HUES6 (cell line): ENCODE data around the gene RNASEH2B.

ENCODE experiments used
- H3K27ac ChIP-seq: 2 replicates; pipeline ENCODE4 v1.7.0; 2013; ENCODE audit warnings: low read depth, mild to moderate bottlenecking, low read length, inconsistent platforms
- H3K27me3 ChIP-seq: 2 replicates; pipeline ENCODE4 v1.6.1; 2013; ENCODE audit warnings: low read length; ENCODE audit not compliant: control insufficient read depth, insufficient read depth
- H3K36me3 ChIP-seq: 2 replicates; pipeline ENCODE4 v1.6.1; 2013; ENCODE audit warnings: low read length; ENCODE audit not compliant: control insufficient read depth, insufficient read depth
- H3K4me1 ChIP-seq: 2 replicates; pipeline ENCODE4 v1.6.1; 2013; ENCODE audit warnings: low read length; ENCODE audit not compliant: control insufficient read depth, insufficient read depth
- H3K4me3 ChIP-seq: 2 replicates; pipeline ENCODE4 v1.5.1; 2013; ENCODE audit warnings: low read depth, low read length
- H3K9ac ChIP-seq: one replicate; pipeline ENCODE4 v1.6.1; 2013; ENCODE audit warnings: mild to moderate bottlenecking, low read length
- H3K9me3 ChIP-seq: 2 replicates; pipeline ENCODE4 v1.6.1; 2013; ENCODE audit warnings: low read depth, low read length; ENCODE audit not compliant: control insufficient read depth, insufficient read depth

Gene RNASEH2B

DNA sequence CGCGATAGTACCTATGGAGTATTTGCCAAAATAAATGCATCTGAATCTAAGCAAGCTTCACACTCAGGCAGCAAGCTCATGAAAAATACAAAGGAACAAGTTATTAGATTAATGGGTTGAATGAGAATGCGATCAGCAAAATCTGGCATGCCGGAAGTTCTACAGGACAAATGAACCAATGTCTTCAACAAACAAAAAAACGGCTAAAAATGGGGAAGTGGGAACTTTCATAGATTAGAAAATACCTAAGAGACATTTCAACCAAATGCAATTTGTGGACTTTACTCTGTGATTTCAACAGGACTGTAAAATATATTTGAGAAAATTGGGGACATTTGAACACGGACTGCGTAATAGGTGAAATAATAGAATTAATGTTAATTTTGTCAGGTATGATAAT, 22.4 kb upstream of the RNASEH2B start:
- H3K27me3 ChIP-seq, result no peaks in the 10 kb centered on the region
- H3K36me3 ChIP-seq, result no peaks in the 10 kb centered on the region
- no peak overlapping the region for H3K27ac ChIP-seq
- no peak overlapping the region for H3K4me3 ChIP-seq
- peaks cover under 1% of the 10 kb centered on the region; the same call in 1 of the 2 replicates for H3K4me1 ChIP-seq
- H3K9me3 ChIP-seq, result no peaks in the 10 kb centered on the region
- no peak overlapping the region for H3K9ac ChIP-seq

DNA sequence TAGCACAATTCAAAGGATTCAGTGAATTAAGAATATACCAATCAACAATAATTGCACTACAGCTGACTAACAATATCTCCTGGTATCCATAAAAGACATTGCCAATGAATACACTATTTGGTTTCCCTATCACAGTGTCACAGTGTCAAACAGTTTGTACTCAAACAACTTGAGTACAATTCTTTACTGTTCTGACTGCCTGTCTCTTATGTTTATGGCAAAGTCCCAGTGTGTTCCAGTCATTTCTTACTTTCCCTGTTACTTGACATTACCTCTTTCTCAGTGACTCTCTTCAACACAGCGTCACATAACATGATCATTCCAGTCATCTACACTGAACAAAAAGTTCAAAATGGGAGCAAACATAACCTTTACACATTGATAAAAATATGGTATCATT, 21.2 kb upstream of the RNASEH2B start:
- peaks cover 12% of the 10 kb centered on the region for H3K4me1 ChIP-seq
- H3K9ac ChIP-seq, result no peak overlapping the region
- H3K27me3 ChIP-seq, result no peaks in the 10 kb centered on the region

DNA sequence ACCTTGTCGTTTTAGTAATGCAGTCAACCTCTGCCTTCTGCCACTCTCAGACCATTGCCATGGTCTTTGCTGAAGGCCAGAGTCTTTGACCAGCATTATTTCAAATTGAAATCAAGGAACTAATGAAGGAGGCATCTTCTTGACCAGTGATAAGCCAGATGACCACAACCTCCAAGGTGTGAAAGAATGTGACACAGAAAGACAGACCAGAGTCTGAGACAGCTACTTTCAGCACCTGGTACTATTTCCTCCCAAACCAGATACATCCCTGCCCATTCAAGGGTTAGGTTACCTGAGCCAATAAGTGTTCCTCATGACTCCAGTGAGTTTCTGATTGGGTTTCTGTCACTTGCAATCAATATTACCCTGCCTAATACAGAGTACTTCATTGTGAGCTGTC, 20.3 kb upstream of the RNASEH2B start:
- Histone ChIP-seq H3K27me3 (no peaks in the 10 kb centered on the region), H3K9ac (no peak overlapping the region), H3K9me3 (no peaks in the 10 kb centered on the region), H3K36me3 (no peaks in the 10 kb centered on the region), H3K27ac (no peak overlapping the region), H3K4me1 (peaks cover 20% of the 10 kb centered on the region), H3K4me3 (no peak overlapping the region)

More for the DNA sequence above, 21.2 kb upstream of the RNASEH2B start:
- Histone ChIP-seq H3K9me3 (no peaks in the 10 kb centered on the region), H3K4me3 (no peak overlapping the region), H3K36me3 (no peaks in the 10 kb centered on the region), H3K27ac (no peak overlapping the region)

DNA sequence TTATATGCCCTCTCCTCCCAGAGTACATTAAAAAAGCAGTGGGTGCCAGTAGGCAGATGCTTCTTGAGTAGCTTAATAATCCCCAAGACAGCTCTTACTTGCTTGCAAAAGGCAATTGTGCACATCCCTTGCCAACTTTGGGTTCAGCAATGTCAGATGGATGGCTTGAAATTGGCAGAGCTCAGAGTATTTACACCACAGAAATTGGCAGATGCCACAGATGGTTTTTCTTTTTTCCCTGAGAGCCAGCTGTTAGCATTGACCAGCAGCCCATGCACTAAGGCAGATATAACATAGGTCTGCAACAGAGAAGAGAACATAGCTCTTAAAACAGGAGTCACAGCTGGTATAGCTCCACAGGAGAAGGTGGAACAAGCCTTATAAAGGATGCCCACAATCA, 18.4 kb upstream of the RNASEH2B start:
- no peaks in the 10 kb centered on the region for H3K9me3 ChIP-seq
- H3K36me3 ChIP-seq, result no peaks in the 10 kb centered on the region
- no peak overlapping the region for H3K4me3 ChIP-seq
- peaks cover 27% of the 10 kb centered on the region for H3K4me1 ChIP-seq
- no peaks in the 10 kb centered on the region for H3K27me3 ChIP-seq
- no peak overlapping the region for H3K9ac ChIP-seq
- H3K27ac ChIP-seq, result no peak overlapping the region

DNA sequence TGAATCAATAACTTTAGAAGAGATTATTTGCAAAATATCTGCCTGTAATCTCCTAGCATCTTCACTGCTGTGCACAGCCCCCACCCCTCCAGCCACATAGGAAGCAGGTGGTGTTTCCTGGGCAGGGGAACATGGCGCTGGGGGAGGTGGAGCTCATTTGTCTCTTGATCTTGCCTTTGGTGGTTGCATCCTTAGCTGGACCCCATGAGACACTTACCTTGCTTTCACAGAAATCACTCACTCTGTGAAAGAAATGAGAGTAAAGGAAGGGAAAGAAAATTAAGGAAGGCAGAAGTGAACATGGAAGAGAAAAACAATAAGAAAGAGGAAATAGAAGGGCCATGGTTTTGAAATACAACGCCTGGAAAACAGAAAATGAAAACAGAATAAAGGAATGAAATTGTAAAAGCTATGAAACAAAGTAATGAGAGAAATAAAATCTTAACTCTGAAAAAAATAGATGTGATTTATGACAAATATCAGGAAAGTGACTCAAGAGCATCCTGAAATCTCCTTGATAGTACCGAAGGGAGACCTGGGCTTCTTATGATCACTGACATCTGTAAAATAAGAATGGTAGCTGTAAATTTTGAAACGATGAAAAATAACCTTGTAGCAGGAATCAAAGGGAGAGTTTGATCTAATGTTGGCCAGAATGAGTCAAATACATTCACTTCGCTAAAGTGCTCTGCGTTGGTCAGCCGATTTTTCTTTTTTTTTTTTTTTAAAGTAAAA, 17.2 kb upstream of the RNASEH2B start:
- no peaks in the 10 kb centered on the region for H3K9me3 ChIP-seq
- H3K27me3 ChIP-seq, result no peaks in the 10 kb centered on the region
- H3K27ac ChIP-seq, result no peak overlapping the region
- no peak overlapping the region for H3K9ac ChIP-seq
- no peaks in the 10 kb centered on the region for H3K36me3 ChIP-seq
- H3K4me1 ChIP-seq, result peaks cover 27% of the 10 kb centered on the region
- H3K4me3 ChIP-seq, result no peak overlapping the region

DNA sequence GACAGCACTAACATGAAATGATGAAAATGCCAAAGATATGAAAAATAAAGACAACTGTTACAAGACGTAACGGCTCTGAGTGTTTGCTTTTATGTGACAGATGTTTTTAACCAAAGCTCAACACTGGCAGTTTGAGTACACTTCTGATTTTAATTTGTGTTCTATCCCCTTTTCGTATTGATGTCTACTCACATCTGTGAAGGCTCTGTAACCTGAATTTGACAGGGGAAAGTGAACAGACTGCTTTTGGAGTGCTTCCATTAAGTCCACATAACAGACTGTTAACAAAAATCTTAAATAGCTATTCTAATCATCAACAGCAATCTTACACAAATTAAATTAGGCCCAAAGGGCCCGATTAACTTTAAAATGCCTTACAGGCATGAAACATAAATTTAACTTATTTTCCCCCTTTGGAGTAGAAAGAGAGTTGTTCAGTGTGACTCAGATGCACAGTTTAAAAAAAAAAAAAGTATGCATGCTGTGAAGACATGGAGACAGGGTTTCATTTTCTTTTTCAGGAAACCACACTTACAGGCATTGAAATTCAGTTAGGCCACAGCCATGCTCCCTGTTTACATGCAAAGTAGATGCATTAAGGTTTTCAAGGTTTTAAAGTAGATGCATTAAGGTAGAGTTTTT, 16.3 kb upstream of the RNASEH2B start:
- Histone ChIP-seq H3K9ac (peak overlapping the region; percentile 23), H3K27me3 (no peaks in the 10 kb centered on the region), H3K36me3 (no peaks in the 10 kb centered on the region), H3K27ac (peak overlapping the region; percentile 49; the same call in 1 of the 2 replicates), H3K4me3 (no peak overlapping the region), H3K4me1 (peaks cover 27% of the 10 kb centered on the region), H3K9me3 (no peaks in the 10 kb centered on the region)

DNA sequence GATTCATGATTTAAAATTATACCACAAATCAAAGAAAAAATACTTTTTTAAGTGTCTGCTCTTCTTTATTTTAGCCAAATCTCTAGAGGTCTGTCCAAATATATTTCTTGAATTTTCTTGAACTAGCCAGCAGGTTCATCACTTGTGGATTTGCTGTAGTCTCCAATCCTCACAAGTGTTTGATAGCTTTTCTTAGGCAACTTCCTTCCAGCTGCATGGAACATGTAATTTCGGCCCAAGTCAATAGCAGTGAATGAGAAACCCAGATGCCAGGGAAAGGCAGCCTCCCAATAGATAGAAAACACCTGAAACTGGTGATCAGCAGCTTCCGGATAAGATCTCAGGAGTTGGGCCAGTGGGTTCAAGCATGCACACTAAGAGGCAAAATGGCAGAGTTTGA, 15.6 kb upstream of the RNASEH2B start:
- Histone ChIP-seq H3K27me3 (no peaks in the 10 kb centered on the region), H3K36me3 (no peaks in the 10 kb centered on the region), H3K27ac (no peak overlapping the region), H3K4me3 (no peak overlapping the region), H3K4me1 (peaks cover 27% of the 10 kb centered on the region), H3K9ac (no peak overlapping the region), H3K9me3 (no peaks in the 10 kb centered on the region)

DNA sequence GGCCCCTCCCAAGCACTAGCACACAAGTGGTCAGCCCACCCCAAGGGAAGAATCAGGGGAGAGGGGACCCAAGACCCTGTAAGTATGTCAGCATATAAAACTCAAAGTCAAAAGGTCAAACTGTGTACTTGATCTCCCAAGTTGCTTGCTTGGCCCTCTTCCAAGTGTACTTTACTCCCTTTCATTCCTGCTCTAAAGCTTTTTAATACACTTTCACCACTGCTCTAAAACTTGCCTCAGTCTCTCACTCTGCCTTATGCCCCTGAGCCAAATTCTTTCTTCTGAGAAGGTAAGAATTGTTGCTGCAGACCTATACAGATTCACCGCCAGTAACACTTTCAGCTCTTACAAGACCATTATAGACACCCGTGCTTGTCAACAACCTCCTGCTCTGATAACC, 15.1 kb upstream of the RNASEH2B start:
- H3K9me3 ChIP-seq, result no peaks in the 10 kb centered on the region
- H3K4me3 ChIP-seq, result no peak overlapping the region
- peaks cover 27% of the 10 kb centered on the region for H3K4me1 ChIP-seq
- no peaks in the 10 kb centered on the region for H3K36me3 ChIP-seq
- no peak overlapping the region for H3K9ac ChIP-seq
- H3K27ac ChIP-seq, result no peak overlapping the region
- H3K27me3 ChIP-seq, result no peaks in the 10 kb centered on the region

DNA sequence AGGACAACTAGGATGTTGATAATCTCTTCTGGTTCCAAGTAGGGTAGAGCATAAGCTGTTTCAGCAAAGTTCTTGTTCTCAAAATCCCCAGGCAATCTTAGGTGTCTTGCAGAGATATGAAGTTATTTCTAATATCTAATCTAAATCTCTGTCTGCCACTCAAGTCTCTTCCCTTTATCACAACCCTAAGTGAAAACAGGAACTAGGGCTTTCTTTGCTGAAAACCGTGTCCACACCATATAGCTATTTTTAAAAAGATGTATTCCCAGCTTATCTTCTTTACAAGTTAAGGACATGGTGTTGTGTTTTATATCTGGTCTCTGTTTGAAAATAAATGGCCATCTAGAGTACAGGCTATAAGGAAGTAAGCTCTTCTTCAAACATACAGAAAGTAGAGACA, 11.3 kb upstream of the RNASEH2B start:
- H3K36me3 ChIP-seq, result no peaks in the 10 kb centered on the region
- no peak overlapping the region for H3K4me3 ChIP-seq
- H3K9ac ChIP-seq, result no peak overlapping the region
- H3K27me3 ChIP-seq, result no peaks in the 10 kb centered on the region
- peaks cover 15% of the 10 kb centered on the region for H3K4me1 ChIP-seq
- no peak overlapping the region for H3K27ac ChIP-seq
- no peaks in the 10 kb centered on the region for H3K9me3 ChIP-seq

DNA sequence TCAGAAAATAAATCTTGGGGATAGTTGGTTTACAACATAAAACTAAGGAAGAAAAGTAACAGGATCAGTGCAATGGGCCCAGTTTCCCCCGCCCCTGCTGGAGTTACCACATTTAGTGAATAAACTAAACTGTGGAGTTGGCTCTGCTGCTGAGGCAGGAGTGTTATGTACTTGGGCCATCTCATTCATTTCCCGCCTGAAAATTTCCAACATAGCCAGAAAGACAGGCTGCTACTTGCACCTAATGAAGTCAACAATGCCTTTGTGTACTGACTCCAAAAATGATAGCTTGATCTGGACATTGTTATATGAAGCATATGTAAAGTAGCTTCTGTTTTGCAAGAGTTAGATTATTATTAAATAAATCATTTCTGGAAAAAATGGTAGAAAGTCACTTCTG, 7.9 kb upstream of the RNASEH2B start:
- no peak overlapping the region for H3K9ac ChIP-seq
- no peak overlapping the region for H3K4me3 ChIP-seq
- H3K27me3 ChIP-seq, result no peaks in the 10 kb centered on the region
- H3K36me3 ChIP-seq, result no peaks in the 10 kb centered on the region
- no peak overlapping the region for H3K27ac ChIP-seq
- no peaks in the 10 kb centered on the region for H3K4me1 ChIP-seq
- H3K9me3 ChIP-seq, result no peaks in the 10 kb centered on the region

DNA sequence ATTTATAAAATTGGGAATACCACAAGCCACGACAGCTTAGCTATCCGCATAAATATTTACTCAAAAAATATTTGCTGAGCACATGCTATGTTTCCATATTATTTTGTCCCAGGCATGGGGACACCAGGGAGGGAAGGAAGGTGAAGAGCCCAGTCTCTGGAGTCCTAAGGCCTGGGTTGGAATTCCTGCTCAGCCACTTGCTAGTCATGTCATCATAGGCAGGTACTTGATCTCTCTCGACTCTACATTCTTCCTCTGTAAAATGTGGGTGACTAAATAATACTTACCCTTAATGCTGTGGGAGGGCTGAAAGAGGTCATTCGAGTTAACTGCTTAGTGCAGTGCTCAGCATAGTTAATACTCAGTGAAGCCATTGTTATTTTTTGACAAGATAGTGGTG, 4.3 kb upstream of the RNASEH2B start:
- Histone ChIP-seq H3K27ac (no peak overlapping the region), H3K4me1 (peaks cover 5% of the 10 kb centered on the region; the same call in 1 of the 2 replicates), H3K36me3 (no peaks in the 10 kb centered on the region), H3K9ac (no peak overlapping the region), H3K9me3 (no peaks in the 10 kb centered on the region), H3K27me3 (no peaks in the 10 kb centered on the region), H3K4me3 (no peak overlapping the region)
